Subcutaneous abdominal adipose tissue (tissue), 5 donors: Measurements from ENCODE around the gene PEMT.

Source experiments
- H3K27ac ChIP-seq: one replicate; pipeline ENCODE4 v1.7.0; 2013; ENCODE audit warnings: low read depth, mild to moderate bottlenecking, inconsistent platforms, low read length, moderate library complexity
- H3K27me3 ChIP-seq, 5 donors: one replicate each; pipeline ENCODE4 v1.7.0; 2013; ENCODE audit warnings: low read length in 5 of 5, inconsistent platforms in 1 of 5; ENCODE audit not compliant: control insufficient read depth in 5 of 5, insufficient read depth in 4 of 5
- H3K36me3 ChIP-seq, 5 donors: one replicate each; pipeline ENCODE4 v1.7.0; 2013; ENCODE audit warnings: low read length in 5 of 5; ENCODE audit not compliant: control insufficient read depth in 5 of 5, insufficient read depth in 5 of 5
- H3K4me1 ChIP-seq, 5 donors: one replicate each; pipeline ENCODE4 v1.7.0; 2013; ENCODE audit warnings: low read length in 5 of 5, mild to moderate bottlenecking in 3 of 5, moderate library complexity in 1 of 5; ENCODE audit not compliant: control insufficient read depth in 5 of 5, insufficient read depth in 5 of 5
- H3K4me3 ChIP-seq, 5 donors: one replicate each; pipeline ENCODE4 v1.7.0; 2013; ENCODE audit warnings: low read length in 5 of 5, low read depth in 1 of 5
- H3K9ac ChIP-seq, 5 donors: one replicate each; pipeline ENCODE4 v1.7.0; 2013; ENCODE audit warnings: low read length in 5 of 5, mild to moderate bottlenecking in 4 of 5, moderate library complexity in 3 of 5
- H3K9me3 ChIP-seq, 5 donors: one replicate each; pipeline ENCODE4 v1.7.0; 2013; ENCODE audit warnings: low read length in 5 of 5; ENCODE audit not compliant: control insufficient read depth in 5 of 5
- donor health status: healthy.
- donor health status: healthy.
- donor health status: healthy.
- donor health status: healthy.
- donor health status: healthy.

PEMT gene

GRCh38 chr17:17527534-17527933, 64.0 kb downstream of the PEMT start:
- H3K27me3 ChIP-seq, result no peaks in the 10 kb centered on the region
- H3K27ac ChIP-seq, result peak overlapping the region; percentile 61
- no peak overlapping the region for H3K4me3 ChIP-seq
- H3K9ac ChIP-seq, result peak overlapping the region in 1 of 5 donors; percentile 20
- no peaks in the 10 kb centered on the region for H3K36me3 ChIP-seq
- H3K9me3 ChIP-seq, result no peaks in the 10 kb centered on the region
- H3K4me1 ChIP-seq, result peaks cover 10 to 47% (median 43%) of the 10 kb centered on the region in 5 donors

GRCh38 chr17:17526369-17526768, 65.1 kb downstream of the PEMT start:
- H3K4me1 ChIP-seq, result peaks cover 10 to 49% (median 43%) of the 10 kb centered on the region in 5 donors
- no peaks in the 10 kb centered on the region for H3K9me3 ChIP-seq
- H3K27ac ChIP-seq, result no peak overlapping the region
- H3K36me3 ChIP-seq, result peaks cover 0 to 6% (median 4%) of the 10 kb centered on the region in 5 donors
- H3K4me3 ChIP-seq, result no peak overlapping the region
- H3K9ac ChIP-seq, result peak overlapping the region in 1 of 5 donors; percentile 21
- no peaks in the 10 kb centered on the region for H3K27me3 ChIP-seq

- Histone ChIP-seq H3K4me3 (no peak overlapping the region), H3K27ac (no peak overlapping the region), H3K36me3 (peaks cover 0 to 10% (median 8%) of the 10 kb centered on the region in 5 donors), H3K9me3 (no peaks in the 10 kb centered on the region), H3K27me3 (no peaks in the 10 kb centered on the region), H3K4me1 (peaks cover 10 to 49% (median 43%) of the 10 kb centered on the region in 5 donors), H3K9ac (peak overlapping the region in 1 of 5 donors; percentile 21)
These were observed 65.6 kb downstream of the PEMT start for GRCh38 chr17:17525956-17526355.

GRCh38 chr17:17525311-17525710, 66.2 kb downstream of the PEMT start:
- H3K4me3 ChIP-seq, result no peak overlapping the region
- H3K27me3 ChIP-seq, result no peaks in the 10 kb centered on the region
- peaks cover 10 to 49% (median 43%) of the 10 kb centered on the region in 5 donors for H3K4me1 ChIP-seq
- no peak overlapping the region for H3K9ac ChIP-seq
- no peak overlapping the region for H3K27ac ChIP-seq
- peaks cover 0 to 16% (median 13%) of the 10 kb centered on the region in 5 donors for H3K36me3 ChIP-seq
- no peaks in the 10 kb centered on the region for H3K9me3 ChIP-seq

GRCh38 chr17:17523731-17524490, 67.6 kb downstream of the PEMT start:
- Histone ChIP-seq H3K4me3 (no peak overlapping the region), H3K4me1 (peaks cover 10 to 46% (median 43%) of the 10 kb centered on the region in 5 donors), H3K27me3 (no peaks in the 10 kb centered on the region), H3K9me3 (no peaks in the 10 kb centered on the region), H3K9ac (no peak overlapping the region), H3K36me3 (peaks cover 0 to 24% (median 13%) of the 10 kb centered on the region in 5 donors), H3K27ac (no peak overlapping the region)

GRCh38 chr17:17523001-17523730, 68.3 kb downstream of the PEMT start:
- no peaks in the 10 kb centered on the region for H3K9me3 ChIP-seq
- H3K36me3 ChIP-seq, result peaks cover 0 to 27% (median 13%) of the 10 kb centered on the region in 5 donors
- H3K4me1 ChIP-seq, result peaks cover 10 to 39% (median 36%) of the 10 kb centered on the region in 5 donors
- H3K9ac ChIP-seq, result peak overlapping the region in 1 of 5 donors; percentile 29
- H3K27ac ChIP-seq, result no peak overlapping the region
- no peaks in the 10 kb centered on the region for H3K27me3 ChIP-seq
- H3K4me3 ChIP-seq, result no peak overlapping the region

- H3K4me3 ChIP-seq, result no peak overlapping the region
- no peak overlapping the region for H3K9ac ChIP-seq
- H3K27ac ChIP-seq, result no peak overlapping the region
- peaks cover 5 to 27% (median 22%) of the 10 kb centered on the region in 5 donors for H3K4me1 ChIP-seq
- no peaks in the 10 kb centered on the region for H3K9me3 ChIP-seq
- H3K36me3 ChIP-seq, result peaks cover 0 to 27% (median 13%) of the 10 kb centered on the region in 5 donors
- no peaks in the 10 kb centered on the region for H3K27me3 ChIP-seq
These were observed 70.8 kb downstream of the PEMT start for GRCh38 chr17:17520599-17521232.

GRCh38 chr17:17519886-17520285, 71.6 kb downstream of the PEMT start:
- Histone ChIP-seq H3K4me1 (peaks cover 9 to 34% (median 22%) of the 10 kb centered on the region in 5 donors), H3K9me3 (no peaks in the 10 kb centered on the region), H3K36me3 (peaks cover 0 to 27% (median 13%) of the 10 kb centered on the region in 5 donors), H3K9ac (no peak overlapping the region), H3K27me3 (no peaks in the 10 kb centered on the region), H3K27ac (no peak overlapping the region), H3K4me3 (no peak overlapping the region)

GRCh38 chr17:17518951-17519350, 72.6 kb downstream of the PEMT start:
- peaks cover 0 to 27% (median 13%) of the 10 kb centered on the region in 5 donors for H3K36me3 ChIP-seq
- H3K27me3 ChIP-seq, result no peaks in the 10 kb centered on the region
- no peak overlapping the region for H3K4me3 ChIP-seq
- H3K9me3 ChIP-seq, result no peaks in the 10 kb centered on the region
- no peak overlapping the region for H3K9ac ChIP-seq
- H3K4me1 ChIP-seq, result peaks cover 9 to 41% (median 28%) of the 10 kb centered on the region in 5 donors
- no peak overlapping the region for H3K27ac ChIP-seq
